Spleen (tissue), 11 donors: Measurements from ENCODE around the gene DAAM2. TPM values are rescaled to one million over a fixed set of nuclear protein-coding genes. Genes with fewer than 3 reads are reported as not detected.

ENCODE experiments used
- DNase-seq: peaks from one replicate; pipeline ENCODE4 v3.0.0-alpha.2; 2020
- H3K27ac ChIP-seq, 8 donors: fragments of 200-600 bp; sonication (generic) in 7 of 8; 1 replicate in 4 of 8; 2 replicates in 4 of 8; pipeline versions ENCODE4 v1.5.0 to v1.8.0; 2016 to 2021; ENCODE audit warnings: inconsistent platforms in 4 of 8, mild to moderate bottlenecking in 4 of 8, moderate library complexity in 1 of 8
- H3K27me3 ChIP-seq, 7 donors: fragments of 200-600 bp; sonication (generic) in 6 of 7; replicated peaks in 1 of 7; 1 replicate in 4 of 7; 2 replicates in 3 of 7; pipeline versions ENCODE4 v1.5.0 to v1.8.0; 2016 to 2021; ENCODE audit warnings: inconsistent platforms in 3 of 7, mild to moderate bottlenecking in 1 of 7
- H3K36me3 ChIP-seq, 6 donors: fragments of 200-600 bp; sonication (generic) in 5 of 6; 1 replicate in 4 of 6; 2 replicates in 2 of 6; pipeline versions ENCODE4 v1.5.0 to v1.8.0; 2016 to 2021; ENCODE audit warnings: inconsistent platforms in 2 of 6
- H3K4me1 ChIP-seq, 6 donors: fragments of 200-600 bp; sonication (generic) in 5 of 6; 1 replicate in 3 of 6; 2 replicates in 3 of 6; pipeline versions ENCODE4 v1.5.0 to v1.8.0; 2016 to 2021; ENCODE audit warnings: inconsistent platforms in 3 of 6
- H3K4me3 ChIP-seq, 8 donors: fragments of 200-600 bp; sonication (generic) in 7 of 8; 1 replicate in 4 of 8; 2 replicates in 4 of 8; pipeline versions ENCODE4 v1.5.0 to v1.8.0; 2016 to 2021; ENCODE audit warnings: inconsistent platforms in 4 of 8, mild to moderate bottlenecking in 4 of 8, moderate library complexity in 2 of 8
- H3K9me3 ChIP-seq, 8 donors: fragments of 200-600 bp; sonication (generic) in 7 of 8; 1 replicate in 4 of 8; 2 replicates in 4 of 8; pipeline versions ENCODE4 v1.5.0 to v1.8.0; 2016 to 2021; ENCODE audit warnings: inconsistent platforms in 4 of 8
- CTCF ChIP-seq, 11 experiments: fragments of 200-600 bp in 7 of 11; fragments of 450-650 bp in 4 of 11; sonication (generic) in 4 of 11; IDR thresholded peaks in 8 of 11; conservative IDR thresholded peaks in 3 of 11; 1 replicate in 7 of 11; 2 replicates in 4 of 11; pipeline versions ENCODE4 v1.4.0 to v1.8.0; 2016 to 2021; ENCODE audit warnings: antibody characterized with exemption in 11 of 11, inconsistent platforms in 4 of 11, mild to moderate bottlenecking in 1 of 11
- POLR2A ChIP-seq, 3 donors: fragments of 450-650 bp; IDR thresholded peaks; one replicate each; pipeline ENCODE4 v1.5.1; 2017; ENCODE audit warnings: antibody characterized with exemption in 3 of 3, mild to moderate bottlenecking in 1 of 3
- POLR2AphosphoS5 ChIP-seq, 3 donors: sonication (generic); formaldehyde crosslinking; IDR thresholded peaks; one replicate each; pipeline ENCODE4 v1.5.1; 2017; ENCODE audit warnings: antibody characterized with exemption in 3 of 3
- WGBS, 5 donors: extraction: QIAGEN DNeasy Blood & Tissue Kit in 3 of 5; methylation state at CpG; one replicate each; pipeline versions ENCODE4 v1.1.5 to v1.1.7; 2013 to 2018; 5-methylcytosine and 5-hydroxymethylcytosine counted together
- intact Hi-C: fragments of 100-400 bp; cut with DNase I; formaldehyde crosslinking; loops from one replicate; pipeline ENCODE4 v1.15.0; 2023; ENCODE audit warnings: low total_unique reads
- polyA plus RNA-seq, 3 donors: library from polyadenylated mRNA; stranded (reverse); fragments of 200-250 nt; gene quantifications; one replicate each; pipeline ENCODE4 v1.2.1, GENCODE V29; 2013
- total RNA-seq, 7 donors: library from RNA; depleted of rRNA in 3 of 7; stranded (reverse); fragments of >200 nt in 3 of 7; fragmentation: NEBNext Ultra II Directional in 4 of 7; extraction: Animal tissue kit (Norgen Biotek cat#: 25700) in 4 of 7; gene quantifications; one replicate each; pipeline versions ENCODE4 v1.1.0 to v1.2.1, GENCODE V29; 2016 to 2021
- donor health status: healthy with polysubstance abuse.
- donor health status: DM: no; HTN: no; CAD: no; lungs with moderate emphysema.
- donor health status: DM: no; HTN: no; CAD: no.
- donor health status: Bipolar disorder and iron deficiency.
- donor health status: healthy.
- donor health status: DM: no; HTN: no; CAD: no.
- donor health status: DM: yes; HTN: yes; CAD: no.

DAAM2 gene
- total and polyA plus RNA-seq, 10 donors: 6.0 to 115 (median 73.8) TPM

GRCh38 chr6:39948199-39948791 lies 156.1 kb downstream of the DAAM2 start:
- TF ChIP-seq POLR2A (IDR thresholded peaks at IDR 0.05) (no peak), POLR2AphosphoS5 (IDR thresholded peaks at IDR 0.05) (no peak), CTCF (IDR thresholded peaks at IDR 0.05 in 8 of 11, conservative IDR thresholded peaks at IDR 0.05 in 3 of 11) (no peak)
- Histone ChIP-seq H3K4me3 (no peak overlapping the region), H3K4me1 (no peaks in the 10 kb centered on the region), H3K36me3 (no peaks in the 10 kb centered on the region), H3K27me3 (peaks cover 0 to 10% (median 0%) of the 10 kb centered on the region in 7 donors), H3K27ac (no peak overlapping the region), H3K9me3 (no peaks in the 10 kb centered on the region)
- WGBS, 5 donors: 70 to 80% (median 74%) methylated on average over 5 of the region's 5 CpGs
- no peak for DNase-seq
- intact Hi-C loops: no loop called here

DNA sequence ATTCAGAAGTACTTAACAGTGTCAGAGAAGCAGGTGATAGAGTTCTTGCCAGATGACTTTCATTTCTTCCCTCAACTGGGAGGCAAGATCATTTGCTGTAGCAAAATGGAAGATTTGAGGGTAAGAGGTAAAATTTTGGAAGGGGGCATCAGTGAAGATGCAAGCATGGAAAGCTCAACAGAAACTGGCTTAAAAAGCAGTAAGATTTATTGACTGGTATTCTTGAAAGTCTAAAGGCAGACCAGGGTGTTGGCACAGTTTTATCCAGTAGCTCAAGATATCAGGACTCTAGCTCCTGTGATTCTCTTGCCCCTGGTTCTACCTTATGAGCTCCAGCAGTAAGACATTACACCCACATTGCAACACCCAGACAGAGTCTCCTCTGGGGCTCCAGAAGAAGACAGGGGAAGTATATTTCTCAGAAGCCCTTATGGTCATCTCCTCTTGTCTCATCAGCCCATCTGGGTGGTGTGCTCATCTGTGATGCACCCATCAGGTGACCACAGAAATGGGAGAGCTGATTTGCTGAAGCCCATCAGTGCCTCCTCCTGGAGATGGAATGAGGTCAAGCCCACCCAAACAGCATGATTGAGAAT lies 158.0 kb downstream of the DAAM2 start:
- peaks cover 0 to 10% (median 0%) of the 10 kb centered on the region in 7 donors for H3K27me3 ChIP-seq
- H3K27ac ChIP-seq: no peak overlapping the region
- H3K36me3 ChIP-seq: no peaks in the 10 kb centered on the region
- H3K9me3 ChIP-seq: no peaks in the 10 kb centered on the region
- DNase-seq: no peak
- no peak overlapping the region for H3K4me3 ChIP-seq
- intact Hi-C loops: no loop called here
- TF ChIP-seq CTCF (IDR thresholded peaks at IDR 0.05 in 8 of 11, conservative IDR thresholded peaks at IDR 0.05 in 3 of 11) (no peak), POLR2A (IDR thresholded peaks at IDR 0.05) (no peak), POLR2AphosphoS5 (IDR thresholded peaks at IDR 0.05) (no peak)
- no peaks in the 10 kb centered on the region for H3K4me1 ChIP-seq

DNA sequence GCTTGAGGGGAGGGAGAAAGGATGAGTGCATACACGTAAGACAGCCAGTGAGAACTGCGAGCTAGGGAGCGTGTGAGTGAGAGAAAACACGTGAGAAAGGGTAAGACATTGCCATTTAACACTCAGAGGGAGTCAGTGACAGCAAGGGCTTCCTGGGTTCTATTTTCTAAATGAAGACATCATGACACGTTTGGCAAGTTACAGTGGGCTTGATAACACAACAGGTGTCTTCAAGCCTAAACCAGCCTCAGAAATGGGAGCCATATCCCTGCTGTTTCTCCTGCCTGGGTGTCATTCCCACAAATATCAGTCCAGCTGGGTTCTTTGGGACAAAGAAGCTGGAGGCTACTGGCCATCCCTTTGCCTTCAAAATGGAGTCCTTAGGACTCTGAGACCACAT lies 159.0 kb downstream of the DAAM2 start:
- Histone ChIP-seq H3K27me3 (peaks cover 0 to 10% (median 0%) of the 10 kb centered on the region in 7 donors), H3K9me3 (no peaks in the 10 kb centered on the region), H3K4me3 (no peak overlapping the region), H3K4me1 (no peaks in the 10 kb centered on the region), H3K27ac (no peak overlapping the region), H3K36me3 (no peaks in the 10 kb centered on the region)
- 74 to 77% (median 77%) methylated on average over 5 of the region's 5 CpGs for WGBS, 5 donors
- no peak for TF ChIP-seq POLR2AphosphoS5 (IDR thresholded peaks at IDR 0.05)
- no peak for TF ChIP-seq POLR2A (IDR thresholded peaks at IDR 0.05)
- TF ChIP-seq CTCF (IDR thresholded peaks at IDR 0.05 in 8 of 11, conservative IDR thresholded peaks at IDR 0.05 in 3 of 11): no peak
- DNase-seq: no peak
- intact Hi-C loops: no loop called here

DNA sequence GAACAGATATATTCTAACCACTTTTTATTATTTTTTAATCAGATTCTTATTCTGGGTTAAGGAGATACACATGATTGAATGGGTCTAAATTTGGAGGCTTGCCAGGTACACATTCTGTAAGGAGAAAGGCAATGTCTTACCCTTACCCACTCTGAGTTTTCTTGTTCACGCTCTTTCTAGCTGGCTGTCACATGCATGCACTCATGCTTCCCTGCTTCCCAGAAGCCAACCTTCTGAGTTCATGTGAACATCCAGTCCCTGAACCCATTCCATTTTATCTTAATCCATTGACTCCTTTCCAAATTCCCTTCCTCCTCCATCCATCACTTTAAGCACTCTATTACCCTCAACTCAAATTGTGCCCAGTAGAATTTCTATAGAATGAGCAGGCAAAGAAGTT lies 159.5 kb downstream of the DAAM2 start:
- Histone ChIP-seq H3K27ac (no peak overlapping the region), H3K36me3 (no peaks in the 10 kb centered on the region), H3K27me3 (peaks cover 0 to 10% (median 0%) of the 10 kb centered on the region in 7 donors), H3K4me3 (no peak overlapping the region), H3K9me3 (no peaks in the 10 kb centered on the region), H3K4me1 (no peaks in the 10 kb centered on the region)
- DNase-seq: no peak
- intact Hi-C loops: no loop called here
- TF ChIP-seq POLR2AphosphoS5 (IDR thresholded peaks at IDR 0.05) (no peak), CTCF (IDR thresholded peaks at IDR 0.05 in 8 of 11, conservative IDR thresholded peaks at IDR 0.05 in 3 of 11) (no peak), POLR2A (IDR thresholded peaks at IDR 0.05) (no peak)
- 84 to 97% (median 91%) methylated on average over 1 of the region's 1 CpG for WGBS, 5 donors
